Activated CD4-positive, alpha-beta T cell treated with anti-CD3 and anti-CD28 coated beads, Interleukin-2, amount 50 U/mL, for 24 hours (primary cell): ENCODE measurements around the gene COBLL1.
"Not testable (repeated sequence)": the region's sequence is repeated elsewhere in the genome, so short reads cannot be mapped to it uniquely, and the experiment has no call there.

Experiments used
- DNase-seq, 2 donors: peaks; one replicate each; pipeline ENCODE4 v3.0.0-alpha.2; 2020; ENCODE audit warnings: low read depth in 1 of 2, low spot score in 1 of 2

Gene COBLL1

DNA sequence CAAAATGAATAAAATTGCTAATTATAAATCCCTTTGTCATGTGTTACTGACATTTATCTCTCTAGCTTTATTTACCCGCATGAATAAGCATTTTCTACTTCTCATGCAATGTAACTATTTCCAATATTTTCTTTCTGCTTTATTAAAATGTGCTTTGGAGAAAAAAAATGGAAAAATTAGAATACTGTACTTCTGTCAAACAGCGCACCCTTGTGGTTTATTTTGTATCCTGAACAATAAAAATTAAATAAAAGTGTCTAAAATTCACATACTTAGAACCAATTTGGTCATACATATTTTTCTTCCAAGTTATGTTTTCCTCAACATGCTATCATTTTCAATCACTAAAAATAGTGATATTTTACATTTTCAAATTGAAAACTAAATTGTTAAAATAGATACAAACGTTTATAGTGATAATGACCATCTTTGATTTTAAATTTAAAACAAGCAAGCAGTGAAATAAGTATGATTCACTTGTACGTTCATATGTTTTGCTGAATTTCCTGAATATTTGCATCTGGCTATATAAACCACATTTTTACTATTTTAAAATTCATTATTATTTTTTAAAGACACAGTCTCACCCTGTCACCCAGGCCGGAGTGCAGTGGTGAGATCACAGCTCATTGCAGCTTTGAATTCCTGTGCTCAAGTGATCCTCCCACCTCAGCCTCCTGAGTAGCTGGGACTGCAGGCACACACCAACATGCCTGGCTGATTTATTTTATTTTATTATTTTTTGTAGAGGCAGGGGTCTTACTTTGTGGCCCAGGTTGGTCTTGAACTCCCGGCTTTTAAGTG, 124.4 kb downstream of the COBLL1 start:
- no peak for DNase-seq

DNA sequence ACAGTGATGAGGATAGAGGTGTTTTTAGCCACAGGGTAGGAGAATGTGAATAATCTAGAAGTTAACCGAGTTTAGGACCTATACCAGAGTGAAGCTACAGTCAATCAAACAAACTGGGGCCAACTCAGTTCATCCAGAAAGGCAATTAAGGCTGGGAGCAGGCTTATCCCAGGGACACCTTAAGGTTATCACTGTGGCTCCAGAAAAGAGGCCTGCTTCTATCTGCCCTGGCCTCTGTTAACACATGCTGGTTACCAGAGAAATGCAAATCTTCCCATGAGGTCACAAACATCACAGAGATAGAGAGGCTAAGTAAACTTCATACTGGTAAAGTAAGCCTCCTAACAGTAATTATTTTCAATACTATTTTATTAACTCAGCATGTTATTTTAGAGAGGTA, 127.2 kb downstream of the COBLL1 start:
- no peak for DNase-seq

DNA sequence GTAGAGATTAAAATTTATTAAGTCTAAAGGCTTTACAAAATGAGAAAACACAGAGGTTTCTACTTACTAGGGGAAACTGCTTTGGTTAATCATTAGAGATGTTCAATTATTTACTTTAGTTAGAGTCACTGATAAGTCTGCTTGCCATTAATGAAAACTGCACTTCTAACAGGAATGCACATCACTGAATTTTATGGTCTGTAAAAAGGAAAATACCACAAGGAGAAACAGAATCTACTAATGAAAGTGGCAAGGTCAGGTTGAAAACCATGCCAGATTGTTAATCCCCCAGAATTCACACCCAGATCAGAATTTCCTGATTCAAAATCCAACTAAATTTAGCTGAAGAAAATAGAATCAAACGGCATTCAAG, 129.9 kb downstream of the COBLL1 start:
- DNase-seq, result no peak

DNA sequence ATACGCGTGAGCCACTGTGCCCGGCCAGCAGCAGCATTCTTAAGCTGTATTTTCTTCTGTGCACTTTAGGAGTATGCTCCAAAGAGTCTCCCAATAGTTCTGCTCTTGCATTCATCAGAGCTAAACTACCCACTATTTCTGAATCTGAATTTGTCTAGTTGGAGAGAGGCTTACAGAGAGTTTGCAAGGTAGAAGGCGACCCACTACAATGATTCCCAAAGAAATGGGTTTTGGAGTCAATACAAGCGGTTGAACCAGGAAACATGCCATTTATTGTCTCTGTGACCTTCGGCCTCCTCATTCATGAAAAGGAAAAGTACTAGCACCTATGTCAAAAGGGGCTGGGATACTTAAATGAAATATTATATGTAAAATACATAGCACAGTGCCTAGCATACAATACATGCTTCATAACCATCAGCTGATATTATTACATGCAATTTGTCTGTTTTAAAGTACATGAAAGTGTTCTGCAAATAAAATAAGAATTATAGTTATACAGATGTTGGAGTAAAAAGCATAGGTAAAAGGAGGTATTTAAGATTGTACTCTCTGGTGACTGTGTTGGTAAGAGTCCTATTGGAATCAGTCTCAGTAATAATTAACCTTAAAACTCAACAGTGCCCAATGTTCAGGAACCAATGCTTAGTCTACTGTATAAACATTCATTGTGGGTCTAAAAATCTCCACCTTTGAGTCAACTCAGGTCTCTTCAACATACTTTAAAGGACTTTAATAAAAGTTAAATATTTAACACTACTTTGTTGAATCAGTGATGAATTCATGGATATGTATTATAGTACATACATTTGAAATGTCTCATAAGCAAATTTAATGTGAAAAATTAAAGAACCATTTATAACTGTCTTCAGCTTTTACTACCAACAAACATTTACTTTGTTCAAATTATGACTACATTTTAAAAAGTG, 130.5 kb downstream of the COBLL1 start:
- DNase-seq, result no peak

DNA sequence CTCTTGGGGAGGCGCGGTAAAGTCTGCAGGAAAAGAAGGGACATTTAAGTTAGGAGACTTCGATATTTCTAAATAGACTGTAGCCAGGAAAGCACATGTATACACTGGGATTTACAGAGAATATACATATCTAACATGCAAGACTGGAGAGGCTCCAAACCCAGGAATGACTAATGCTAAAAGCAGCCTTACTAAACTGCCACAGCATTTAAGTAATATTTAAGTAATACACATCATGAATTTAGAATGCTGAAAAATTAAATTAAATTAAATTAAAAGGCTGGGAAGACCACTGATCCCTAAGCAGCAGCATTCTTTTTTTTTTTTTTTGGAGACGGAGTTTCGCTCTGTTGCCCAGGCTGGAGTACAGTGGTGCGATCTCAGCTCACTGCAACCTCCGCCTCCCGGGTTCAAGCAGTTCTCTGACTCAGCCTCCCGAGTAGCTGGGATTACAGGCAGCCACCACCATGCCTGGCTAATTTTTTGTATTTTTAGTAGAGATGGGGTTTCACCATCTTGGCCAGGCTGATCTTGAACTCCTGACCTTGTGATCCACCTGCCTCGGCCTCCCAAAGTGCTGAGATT, 131.3 kb downstream of the COBLL1 start:
- DNase-seq, result not testable (repeated sequence)

DNA sequence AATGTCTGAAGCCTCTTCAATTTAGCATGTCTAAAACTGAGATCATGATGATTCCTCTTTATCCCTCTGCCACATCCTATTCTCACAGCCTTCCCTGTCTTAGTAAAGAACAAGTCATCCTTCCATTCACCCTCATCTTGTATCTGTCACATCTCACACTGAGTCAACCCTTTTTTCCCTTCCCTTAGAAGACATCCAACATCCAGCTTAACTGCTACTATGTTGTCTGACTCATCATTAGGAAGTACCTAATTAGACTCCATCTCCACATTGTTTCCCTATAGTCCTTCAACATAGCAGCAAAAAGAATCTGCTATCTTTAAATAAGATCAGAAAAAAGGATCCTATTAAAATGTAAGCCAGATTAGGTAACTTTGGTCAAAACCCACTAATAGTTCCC, 135.1 kb downstream of the COBLL1 start:
- no peak for DNase-seq

DNA sequence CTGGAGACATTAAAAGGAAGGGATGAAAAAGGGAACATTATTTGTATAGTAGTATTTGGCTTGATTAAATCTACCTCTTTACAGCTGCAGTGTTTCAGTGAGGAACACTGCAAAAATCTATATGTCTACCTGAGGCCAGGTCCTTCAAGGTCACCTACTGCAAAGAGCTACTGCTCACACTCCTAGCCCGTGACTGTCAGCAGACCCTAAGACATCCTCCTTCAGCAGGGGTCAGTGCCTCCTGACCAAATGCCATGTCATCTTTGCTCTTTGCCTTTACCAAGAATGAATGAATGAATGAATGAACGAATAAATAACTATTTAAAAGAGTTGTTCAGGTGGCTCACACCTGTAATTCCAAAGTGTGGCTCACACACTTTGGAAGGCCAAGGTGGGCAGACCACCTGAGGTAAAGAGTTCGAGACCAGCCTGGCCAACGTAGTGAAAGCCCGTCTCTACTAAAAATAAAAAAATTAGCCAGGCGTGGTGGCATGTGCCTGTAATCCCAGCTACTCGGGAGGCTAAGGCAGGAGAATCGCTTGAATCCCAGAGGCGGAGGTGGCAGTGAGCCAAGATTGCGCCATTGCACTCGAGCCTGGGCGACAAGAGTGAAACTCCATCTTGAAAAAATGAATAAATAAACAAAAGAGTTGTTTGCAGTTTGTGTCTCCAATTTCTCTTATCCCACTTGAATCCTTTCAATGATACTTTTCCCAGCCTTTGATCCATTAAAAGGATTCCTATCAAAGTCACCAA, 136.0 kb downstream of the COBLL1 start:
- no peak for DNase-seq

DNA sequence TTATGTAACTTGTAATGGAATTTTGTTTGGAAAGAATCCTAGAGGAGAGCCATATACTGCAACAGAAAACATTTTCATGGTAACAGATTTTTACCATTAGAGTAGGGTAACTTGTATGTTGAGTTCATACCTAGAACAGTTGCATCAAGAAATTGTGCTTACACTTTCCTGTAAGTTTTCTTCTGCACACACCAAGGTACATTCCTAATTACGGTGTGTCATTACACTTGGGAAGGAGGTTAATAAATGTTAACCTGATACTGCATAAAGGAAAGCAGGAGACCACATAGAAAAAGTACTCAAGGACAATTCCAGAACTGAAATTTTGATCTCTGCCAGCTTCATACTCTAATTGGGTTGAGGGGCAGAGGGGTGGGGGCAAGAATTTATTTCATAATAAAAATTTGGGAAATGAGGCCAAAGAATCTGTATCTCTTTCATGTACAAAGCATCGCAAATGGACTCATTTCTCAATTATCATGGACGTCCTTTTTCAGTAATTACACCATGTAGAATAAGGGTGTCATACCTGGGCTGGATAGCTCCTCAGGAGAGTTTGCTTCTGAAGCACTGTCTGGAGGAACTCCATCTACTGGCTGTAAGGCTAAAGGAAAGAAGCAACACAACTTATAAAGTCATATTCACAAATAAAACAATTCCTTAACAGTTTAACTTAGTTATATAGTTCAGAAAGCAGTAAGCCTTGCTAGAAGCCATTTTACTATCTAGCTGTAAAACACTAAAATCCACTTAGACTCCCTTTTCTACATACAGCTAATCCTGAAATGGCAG, 137.5 kb downstream of the COBLL1 start:
- DNase-seq, result no peak

DNA sequence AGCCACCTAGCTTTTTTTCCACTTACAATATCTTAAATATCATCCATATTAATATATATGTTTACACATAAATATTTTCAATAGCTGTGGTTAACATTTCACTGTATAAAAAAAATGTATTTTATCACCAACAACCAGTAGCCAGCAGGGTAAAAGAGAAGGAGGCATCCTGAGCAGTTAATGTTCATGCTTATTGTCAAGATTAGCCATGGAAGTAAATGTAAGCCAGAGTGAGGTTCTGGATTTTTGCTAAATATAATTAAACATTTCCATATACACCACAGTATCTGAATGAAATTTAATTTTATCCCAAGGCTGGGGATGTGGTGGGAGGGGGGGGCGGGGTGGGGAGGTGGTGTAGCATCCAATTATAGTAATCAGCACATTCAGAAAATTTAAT, 140.1 kb downstream of the COBLL1 start:
- no peak for DNase-seq

DNA sequence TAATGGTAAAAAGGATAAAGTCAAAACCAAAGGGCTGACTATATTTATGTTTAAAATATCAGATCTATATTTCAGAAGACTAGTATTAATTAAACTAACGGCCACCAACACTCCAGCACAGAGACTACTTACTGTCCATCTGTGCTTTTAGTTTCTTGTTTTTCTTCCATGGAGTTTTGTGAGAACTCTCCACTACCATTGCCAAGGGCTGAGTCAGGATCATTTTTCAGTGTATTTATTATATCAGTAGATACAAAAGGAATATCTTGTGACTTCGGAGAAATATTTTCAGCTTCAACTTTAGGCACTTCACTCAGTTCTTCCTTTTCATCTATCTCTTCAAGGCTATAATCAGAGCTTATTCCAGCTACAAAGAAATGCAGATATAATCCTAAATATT, 141.2 kb downstream of the COBLL1 start:
- DNase-seq, result no peak

DNA sequence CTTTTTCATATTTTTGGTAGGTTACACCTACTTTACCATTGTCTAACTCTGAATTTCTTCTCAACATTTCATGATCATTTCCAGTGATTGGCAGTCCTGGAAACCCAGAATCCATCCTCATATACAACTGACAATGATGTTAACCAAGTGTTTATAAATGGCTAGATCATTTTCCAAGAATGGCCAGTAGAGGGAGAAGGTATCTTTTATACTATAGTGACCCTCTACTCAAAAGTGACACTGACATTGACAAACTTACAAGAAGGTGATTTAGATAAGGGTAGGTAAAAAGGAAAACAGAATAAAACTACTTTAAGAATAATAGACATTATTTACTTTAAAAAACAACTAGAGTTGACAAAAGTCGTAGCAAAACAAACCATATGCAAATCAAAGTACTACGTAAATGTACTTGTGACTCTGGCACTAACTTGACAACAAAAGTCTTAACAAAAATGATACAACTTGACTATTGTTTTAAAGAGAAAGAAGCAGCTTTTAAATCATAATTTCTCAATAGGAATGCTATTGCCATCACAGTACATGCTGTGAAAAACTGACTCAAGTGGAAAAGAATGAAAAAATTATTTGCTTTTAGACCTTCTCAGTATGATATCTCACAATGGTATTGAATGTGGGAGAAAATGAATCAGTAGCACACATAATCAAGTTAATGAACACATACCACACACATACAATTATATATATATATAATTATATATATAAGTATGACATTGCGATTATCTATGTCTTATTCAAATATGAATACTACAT, 143.7 kb downstream of the COBLL1 start:
- DNase-seq, result no peak

DNA sequence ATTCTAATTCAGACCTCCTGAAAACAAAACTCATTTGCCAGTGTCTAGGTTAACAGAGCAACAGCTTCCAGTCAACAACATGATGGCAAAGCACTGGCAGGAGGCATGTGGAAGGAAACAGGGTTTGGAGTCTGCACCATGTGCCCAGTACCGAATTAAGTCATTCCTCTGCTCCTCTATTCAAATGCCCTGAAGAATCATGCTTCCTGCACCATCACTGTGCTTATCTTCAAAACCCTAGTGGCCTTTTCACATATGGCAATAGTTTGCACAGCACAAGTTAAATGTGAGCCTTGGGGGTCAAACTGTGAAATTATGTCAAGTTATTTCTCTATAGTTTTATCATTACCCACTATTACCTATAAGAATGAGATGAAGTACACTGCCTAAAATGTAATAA, 145.0 kb downstream of the COBLL1 start:
- no peak for DNase-seq

DNA sequence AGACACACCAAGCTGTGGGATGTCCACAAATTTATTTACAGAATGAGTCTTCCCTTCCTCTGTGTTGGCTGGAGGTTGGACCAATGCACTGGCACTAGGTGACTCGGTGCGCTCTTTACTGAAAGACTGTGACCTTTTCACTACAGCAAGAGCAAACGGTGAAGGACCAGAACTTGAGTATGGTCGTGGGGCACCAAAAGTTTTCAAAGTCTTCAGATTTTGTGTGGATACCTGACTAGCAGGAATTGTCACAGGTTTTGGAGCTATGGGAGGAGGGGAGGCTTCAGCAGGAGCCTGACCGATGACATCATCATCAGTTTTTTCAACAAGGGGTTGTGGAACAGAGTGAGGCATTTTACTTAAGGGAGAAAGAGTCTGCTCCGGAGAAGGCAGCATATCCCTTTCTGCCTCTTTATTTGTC, 147.3 kb downstream of the COBLL1 start:
- DNase-seq, result no peak

DNA sequence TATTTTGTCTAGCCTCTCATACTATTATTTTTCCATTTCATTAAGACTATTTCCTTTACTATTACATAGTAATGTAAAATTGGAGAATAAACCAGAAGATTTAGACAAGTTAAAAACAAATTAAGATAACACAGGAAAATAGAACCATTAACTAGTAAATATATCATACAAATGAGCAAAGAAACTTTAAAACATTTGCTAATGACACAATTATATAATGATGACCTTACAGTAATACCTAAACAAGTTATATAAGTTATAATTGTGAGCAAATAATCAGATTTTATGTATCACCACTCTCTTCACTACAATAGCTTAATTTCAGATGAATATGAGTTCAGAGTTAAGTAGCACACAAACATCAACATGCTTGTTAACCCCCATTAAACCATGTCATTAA, 147.8 kb downstream of the COBLL1 start:
- no peak for DNase-seq

DNA sequence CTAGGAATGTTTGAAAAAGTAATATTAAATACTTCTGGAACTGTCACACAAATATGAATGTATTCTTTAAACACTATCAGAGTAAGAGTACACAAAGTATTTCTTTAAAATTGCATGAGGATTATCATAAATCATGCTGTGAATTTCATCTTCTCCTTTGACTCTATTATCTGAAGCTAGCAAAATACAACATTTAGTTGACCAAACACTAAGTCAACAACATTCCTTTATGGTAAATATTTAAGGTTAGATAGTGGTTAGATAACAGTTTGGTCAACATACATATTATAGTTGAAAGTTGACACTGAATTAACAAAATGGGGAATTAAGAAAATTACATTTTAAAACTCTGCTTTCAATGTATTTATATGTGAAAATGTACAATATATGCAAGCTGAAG, 148.2 kb downstream of the COBLL1 start:
- DNase-seq, result no peak

DNA sequence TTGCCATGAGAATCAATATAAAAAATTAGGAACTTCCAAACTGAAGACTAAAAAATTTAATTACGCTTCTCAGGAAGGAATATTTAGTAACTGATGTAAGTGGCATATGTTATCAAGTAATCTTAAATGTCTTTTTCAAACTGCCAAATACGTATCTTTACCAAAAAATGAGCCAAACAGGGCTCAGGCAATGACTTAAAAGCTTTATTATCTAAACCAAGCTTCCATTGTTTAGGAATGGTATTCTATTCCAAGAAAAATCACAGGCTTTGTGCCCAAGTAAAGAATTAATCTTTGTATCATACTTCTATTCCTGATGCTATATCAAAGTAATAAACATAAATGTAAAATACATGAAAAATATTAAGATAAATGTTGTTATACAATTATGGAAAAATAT, 148.7 kb downstream of the COBLL1 start:
- no peak for DNase-seq

DNA sequence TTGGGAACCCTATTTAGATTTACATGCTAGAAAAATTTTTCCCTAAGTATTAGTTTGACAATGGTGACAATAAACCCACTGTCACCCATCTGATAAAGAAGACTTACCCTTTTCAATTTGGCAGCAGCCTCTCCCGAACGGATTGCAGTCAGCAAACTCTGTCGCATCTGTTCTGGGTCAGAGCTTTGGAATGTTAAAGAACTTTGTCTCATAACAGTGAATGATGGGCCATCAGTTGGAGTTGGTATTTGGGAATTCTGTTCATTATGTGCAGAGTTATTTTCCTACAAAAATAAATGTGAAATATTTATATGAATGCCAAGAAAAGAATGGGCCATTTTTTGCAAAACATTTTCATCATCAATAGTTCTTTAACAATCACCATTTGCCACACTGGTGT, 149.5 kb downstream of the COBLL1 start:
- no peak for DNase-seq

DNA sequence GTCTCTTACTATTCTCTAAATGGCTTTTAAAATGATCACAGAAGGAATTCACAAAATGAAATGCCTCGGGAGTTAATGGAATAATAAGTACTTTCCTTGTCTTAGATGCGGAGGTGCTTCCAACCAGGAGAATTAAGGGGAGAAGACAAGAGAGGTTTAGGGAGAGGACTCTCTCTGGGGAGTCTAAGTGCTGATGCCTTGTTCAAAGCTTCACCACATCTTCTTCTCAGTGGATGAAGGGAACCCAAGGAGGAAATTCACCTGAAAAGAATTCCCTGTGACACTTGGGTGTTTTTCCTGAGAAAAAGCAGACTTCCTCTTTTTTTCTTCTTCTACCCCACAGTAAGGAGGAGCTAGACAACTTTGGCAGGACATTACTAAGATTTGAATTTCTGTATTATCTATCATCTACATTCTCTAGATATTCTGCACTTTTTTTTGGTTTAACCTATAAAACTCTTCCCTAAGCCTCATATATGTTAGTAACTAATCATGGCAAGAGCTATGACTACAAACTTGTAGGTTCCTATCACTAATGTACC, 150.2 kb downstream of the COBLL1 start:
- no peak for DNase-seq

DNA sequence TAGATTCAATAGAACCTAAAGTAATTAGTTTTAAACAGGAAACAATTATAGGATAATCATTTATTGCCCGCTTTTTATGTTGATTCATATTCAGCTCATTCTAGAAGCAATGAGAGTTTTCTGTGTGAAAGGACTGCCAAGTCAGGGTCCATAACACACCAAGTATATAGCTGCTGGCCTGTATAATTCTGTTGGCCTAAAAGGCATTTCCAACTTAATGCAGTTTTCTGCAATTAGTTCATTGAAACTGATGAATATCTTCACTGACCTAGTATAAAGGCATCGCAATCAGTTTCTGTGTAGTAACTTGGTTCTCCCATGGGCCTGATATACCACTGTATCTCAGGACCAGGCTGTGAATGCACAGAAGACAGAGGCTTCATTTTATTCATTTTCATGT, 151.3 kb downstream of the COBLL1 start:
- DNase-seq, result no peak
